Panc1 (cell line): ENCODE measurements around the gene P2RY8. TPM values are rescaled to one million over a fixed set of nuclear protein-coding genes. Genes with fewer than 3 reads are reported as not detected.

Source experiments
- ATAC-seq: fragments of 200-7000 bp; cut with Tn5 transposase; 2 replicates; pipeline ENCODE4 v1.9.1; 2020; ENCODE audit warnings: mild to moderate bottlenecking, moderate library complexity
- BruUV-seq: library from RNA; stranded (reverse); fragments of 400-500 nt; replicated peaks from 2 replicates; lab custom pipeline; 2021; lab: Mats Ljungman, UMichigan
- CTCF ChIA-PET: fragments of 300-600 bp; sonication (Branson Sonifier 250); formaldehyde crosslinking; loops from one replicate; lab custom pipeline; 2022; ENCODE audit warnings: antibody characterized with exemption; lab: Charles Lee
- POLR2A ChIA-PET: fragments of 300-600 bp; sonication (Branson Sonifier 250); formaldehyde crosslinking; loops from one replicate; lab custom pipeline; 2022; ENCODE audit warnings: antibody characterized with exemption; lab: Charles Lee
- DNase-seq: peaks from one replicate; pipeline ENCODE4 v3.0.0-alpha.2; 2010; ENCODE audit warnings: low read depth, low spot score
- H3K27ac ChIP-seq: 2 replicates; pipeline ENCODE4 v1.5.1; 2011; ENCODE audit warnings: mild to moderate bottlenecking, low read length, inconsistent platforms
- H3K27me3 ChIP-seq: fragments of 200-500 bp; sonication (Bioruptor generic); 2 replicates; pipeline ENCODE4 v1.6.0; 2014; ENCODE audit warnings: low read length, inconsistent platforms; ENCODE audit not compliant: control insufficient read depth, insufficient read depth
- H3K36me3 ChIP-seq: fragments of 200-500 bp; sonication (Bioruptor generic); 2 replicates; pipeline ENCODE4 v1.5.1; 2014; ENCODE audit warnings: inconsistent platforms, mild to moderate bottlenecking, low read length, moderate library complexity; ENCODE audit not compliant: control insufficient read depth, insufficient read depth
- H3K4me1 ChIP-seq: 2 replicates; pipeline ENCODE4 v1.5.1; 2011; ENCODE audit warnings: inconsistent platforms, mild to moderate bottlenecking, low read length, moderate library complexity; ENCODE audit not compliant: control insufficient read depth, insufficient read depth
- H3K4me3 ChIP-seq, 2 experiments: 2 replicates each; pipeline ENCODE4 v1.5.1; 2011 to 2012; ENCODE audit warnings: low read depth in 2 of 2, low read length in 2 of 2, mild to moderate bottlenecking in 2 of 2, inconsistent platforms in 1 of 2, moderate library complexity in 1 of 2
- H3K9me3 ChIP-seq: fragments of 200-500 bp; sonication (Bioruptor generic); 2 replicates; pipeline ENCODE4 v1.5.1; 2014; ENCODE audit warnings: low read depth, mild to moderate bottlenecking, inconsistent platforms, low read length, moderate library complexity; ENCODE audit not compliant: control insufficient read depth, insufficient read depth
- CTCF ChIP-seq: fragments of 450-650 bp; IDR thresholded peaks from 2 replicates; pipeline ENCODE4 v1.5.1; 2017; ENCODE audit warnings: mild to moderate bottlenecking
- POLR2AphosphoS5 ChIP-seq: IDR thresholded peaks from 2 replicates; pipeline ENCODE4 v1.6.1; 2012; ENCODE audit warnings: mild to moderate bottlenecking, low read depth, low read length, moderate library complexity
- REST ChIP-seq, 2 experiments: IDR thresholded peaks; 2 replicates each; pipeline ENCODE4 v1.6.1; 2011 to 2012; ENCODE audit warnings: low read depth in 2 of 2, control low read depth in 1 of 2, low read length in 1 of 2, mild to moderate bottlenecking in 1 of 2, moderate library complexity in 1 of 2; ENCODE audit not compliant: insufficient read depth in 1 of 2
- SIN3A ChIP-seq: IDR thresholded peaks from 2 replicates; pipeline ENCODE4 v1.6.1; 2012; ENCODE audit warnings: low read depth, mild to moderate bottlenecking, low read length, moderate library complexity, borderline replicate concordance; ENCODE audit not compliant: insufficient read depth
- TCF7L2 ChIP-seq: IDR thresholded peaks from 2 replicates; pipeline ENCODE4 v1.6.1; 2011; ENCODE audit warnings: mild to moderate bottlenecking, low read depth, low read length, inconsistent platforms
- in situ Hi-C: cut with HindIII; loops from 2 replicates; pipeline ENCODE4 v1.10.0; 2016; ENCODE audit warnings: low sequenced_read_pairs, low pct_unique_long_range_greater_than_20kb
- intact Hi-C: fragments of 100-400 bp; cut with micrococcal nuclease; formaldehyde crosslinking; loops from one replicate; pipeline ENCODE4 v1.10.0; 2022; ENCODE audit not compliant: unreplicated experiment
- total RNA-seq: library from RNA; stranded (reverse); gene quantifications from one replicate; pipeline ENCODE4 v1.2.1, GENCODE V29; 2021; ENCODE audit not compliant: unreplicated experiment

The P2RY8 gene
- total RNA-seq, 1 experiment from 2014 or later, result 0.18 TPM

- ChIA-PET CTCF (no interaction called here), POLR2A (no interaction called here)
Observed at GRCh38 chrX:1578511-1579173, 41.7 kb upstream of the P2RY8 start.

GRCh38 chrX:1577845-1578244, 40.9 kb upstream of the P2RY8 start:
- Histone ChIP-seq H3K27me3 (no peaks in the 10 kb centered on the region), H3K27ac (no peak overlapping the region), H3K9me3 (no peaks in the 10 kb centered on the region), H3K4me3 (no peak overlapping the region), H3K36me3 (no peaks in the 10 kb centered on the region), H3K4me1 (no peaks in the 10 kb centered on the region)
- DNase-seq (no peak), ATAC-seq (no peak)
- CTCF ChIA-PET, result no interaction called here
- POLR2A ChIA-PET, result no interaction called here
- TF ChIP-seq POLR2AphosphoS5 (no peak), SIN3A (no peak), TCF7L2 (no peak), REST (IDR thresholded peaks at IDR 0.05; ENCODE audit: insufficient read depth in 1 of 2, low read depth in 2 of 2, low read length in 1 of 2) (no peak), CTCF (no peak)
- in situ Hi-C loops, result no loop called here
- no TSS peak for BruUV-seq
- intact Hi-C loops, result no loop called here

More at GRCh38 chrX:1578511-1579173, 41.7 kb upstream of the P2RY8 start:
- BruUV-seq, result no TSS peak
- Histone ChIP-seq H3K9me3 (no peaks in the 10 kb centered on the region), H3K27ac (no peak overlapping the region), H3K4me3 (no peak overlapping the region), H3K4me1 (no peaks in the 10 kb centered on the region), H3K36me3 (no peaks in the 10 kb centered on the region), H3K27me3 (no peaks in the 10 kb centered on the region)
- no peak for DNase-seq
- intact Hi-C loops (no loop called here), in situ Hi-C loops (no loop called here)
- TF ChIP-seq REST (IDR thresholded peaks at IDR 0.05; ENCODE audit: insufficient read depth in 1 of 2, low read depth in 2 of 2, low read length in 1 of 2) (no peak), CTCF (no peak), SIN3A (no peak), POLR2AphosphoS5 (no peak), TCF7L2 (no peak)
- no peak for ATAC-seq
